ENCODE results near the gene HNRNPH1. TPM values are rescaled to one million over a fixed set of nuclear protein-coding genes. Genes with fewer than 3 reads are reported as not detected.

The HNRNPH1 gene
- total RNA-seq, 1 donor from 2014 or later = 348 TPM

DNA sequence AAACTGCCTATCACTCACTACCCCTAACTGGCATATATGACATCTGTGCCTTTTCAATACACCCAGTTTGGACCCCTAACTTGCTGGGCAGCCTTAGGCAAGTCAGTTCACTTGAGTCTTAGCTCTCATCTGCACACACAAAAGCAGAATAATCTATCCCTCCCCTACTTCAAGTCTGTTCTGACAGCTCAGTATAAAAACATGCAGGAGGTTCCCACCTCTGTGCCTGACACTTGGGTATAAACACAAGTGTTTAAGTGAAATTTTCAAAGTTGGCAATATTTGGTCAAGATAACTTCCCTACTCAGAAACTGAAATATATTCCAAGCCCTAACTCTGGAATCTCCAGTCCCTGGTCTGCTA is 12.6 kb downstream of the HNRNPH1 start:
- peak overlapping the region; percentile 61 for H3K27ac Mint-ChIP-seq (ENCODE audit: unreplicated experiment)
- H3K9me3 Mint-ChIP-seq (ENCODE audit: low read depth) = no peaks in the 10 kb centered on the region
- peaks cover 52% of the 10 kb centered on the region for H3K36me3 Mint-ChIP-seq (ENCODE audit: low read depth)
- TF ChIP-seq, protein P1, sequence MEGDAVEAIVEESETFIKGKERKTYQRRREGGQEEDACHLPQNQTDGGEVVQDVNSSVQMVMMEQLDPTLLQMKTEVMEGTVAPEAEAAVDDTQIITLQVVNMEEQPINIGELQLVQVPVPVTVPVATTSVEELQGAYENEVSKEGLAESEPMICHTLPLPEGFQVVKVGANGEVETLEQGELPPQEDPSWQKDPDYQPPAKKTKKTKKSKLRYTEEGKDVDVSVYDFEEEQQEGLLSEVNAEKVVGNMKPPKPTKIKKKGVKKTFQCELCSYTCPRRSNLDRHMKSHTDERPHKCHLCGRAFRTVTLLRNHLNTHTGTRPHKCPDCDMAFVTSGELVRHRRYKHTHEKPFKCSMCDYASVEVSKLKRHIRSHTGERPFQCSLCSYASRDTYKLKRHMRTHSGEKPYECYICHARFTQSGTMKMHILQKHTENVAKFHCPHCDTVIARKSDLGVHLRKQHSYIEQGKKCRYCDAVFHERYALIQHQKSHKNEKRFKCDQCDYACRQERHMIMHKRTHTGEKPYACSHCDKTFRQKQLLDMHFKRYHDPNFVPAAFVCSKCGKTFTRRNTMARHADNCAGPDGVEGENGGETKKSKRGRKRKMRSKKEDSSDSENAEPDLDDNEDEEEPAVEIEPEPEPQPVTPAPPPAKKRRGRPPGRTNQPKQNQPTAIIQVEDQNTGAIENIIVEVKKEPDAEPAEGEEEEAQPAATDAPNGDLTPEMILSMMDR (IDR thresholded peaks at IDR 0.05) = no peak
- no peak for DNase-seq (ENCODE audit: low spot score)
- no peaks in the 10 kb centered on the region for H3K27me3 Mint-ChIP-seq (ENCODE audit: low read depth)
- H3K4me1 Mint-ChIP-seq (ENCODE audit: low read depth) = peaks cover 40% of the 10 kb centered on the region
- no peak overlapping the region for H3K4me3 Mint-ChIP-seq (ENCODE audit: unreplicated experiment)

DNA sequence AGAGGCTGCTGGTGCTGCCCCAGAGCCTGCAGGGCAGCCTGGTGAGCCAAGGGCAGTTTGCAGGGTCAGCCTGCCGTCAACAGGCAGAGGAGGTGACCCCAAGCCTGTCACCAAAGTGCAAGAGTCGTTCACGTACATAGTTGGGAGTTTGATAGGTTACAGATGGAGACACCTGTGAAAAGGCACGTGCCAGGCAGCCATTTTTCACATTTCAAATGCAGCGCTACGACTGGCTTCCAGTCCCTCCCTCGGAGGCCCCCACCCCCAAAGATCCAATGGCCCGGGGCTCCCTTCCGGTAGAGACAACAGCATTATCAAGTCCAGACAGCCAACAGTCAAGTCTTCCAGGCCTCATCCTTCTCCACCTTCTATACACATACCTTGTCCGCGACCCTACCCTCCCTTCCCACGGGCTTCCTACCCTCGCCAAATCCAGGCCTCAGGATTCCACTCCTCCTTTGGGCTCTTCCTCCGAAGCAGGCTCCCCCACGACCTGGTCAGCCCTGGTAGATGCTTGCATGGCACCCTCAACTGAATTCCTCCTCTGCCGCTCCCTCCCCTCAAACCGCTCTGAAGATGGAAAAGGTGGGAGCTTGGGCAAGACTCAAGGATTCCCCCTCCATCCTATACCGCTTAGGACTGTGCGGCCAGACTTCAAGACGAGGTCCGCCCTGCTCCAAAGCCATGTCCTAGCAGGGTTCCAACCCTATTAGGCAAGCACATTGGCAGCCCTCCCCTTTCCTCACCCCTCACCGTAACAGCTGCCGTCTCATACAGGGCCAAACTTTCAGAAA is 13.2 kb downstream of the HNRNPH1 start:
- Mint-ChIP-seq H3K36me3 (ENCODE audit: low read depth) (peaks cover 48% of the 10 kb centered on the region), H3K9me3 (ENCODE audit: low read depth) (no peaks in the 10 kb centered on the region), H3K27me3 (ENCODE audit: low read depth) (no peaks in the 10 kb centered on the region), H3K4me3 (ENCODE audit: unreplicated experiment) (no peak overlapping the region), H3K4me1 (ENCODE audit: low read depth) (peaks cover 40% of the 10 kb centered on the region), H3K27ac (ENCODE audit: unreplicated experiment) (peak overlapping the region; percentile 61)
- TF ChIP-seq, protein P1 (IDR thresholded peaks at IDR 0.05) = no peak
- no peak for DNase-seq (ENCODE audit: low spot score)

DNA sequence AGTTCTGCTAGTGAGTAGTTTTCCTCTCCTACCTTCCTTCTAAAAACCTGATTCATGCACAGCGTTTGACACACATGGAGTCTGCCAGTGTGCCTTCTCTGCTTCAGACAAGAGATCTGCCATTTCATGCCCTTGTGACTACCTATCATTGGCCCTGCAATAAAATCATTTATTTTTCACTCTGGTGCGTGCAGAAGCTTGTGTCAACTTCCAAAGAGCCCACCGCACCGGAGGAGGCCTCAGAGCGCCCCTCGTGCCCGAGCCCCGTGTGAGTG is 13.7 kb downstream of the HNRNPH1 start:
- Mint-ChIP-seq H3K27ac (ENCODE audit: unreplicated experiment) (peak overlapping the region; percentile 28), H3K9me3 (ENCODE audit: low read depth) (no peaks in the 10 kb centered on the region), H3K36me3 (ENCODE audit: low read depth) (peaks cover 45% of the 10 kb centered on the region), H3K27me3 (ENCODE audit: low read depth) (no peaks in the 10 kb centered on the region), H3K4me1 (ENCODE audit: low read depth) (peaks cover 39% of the 10 kb centered on the region), H3K4me3 (ENCODE audit: unreplicated experiment) (no peak overlapping the region)
- TF ChIP-seq, protein P1 (IDR thresholded peaks at IDR 0.05) = no peak
- DNase-seq (ENCODE audit: low spot score) = no peak

DNA sequence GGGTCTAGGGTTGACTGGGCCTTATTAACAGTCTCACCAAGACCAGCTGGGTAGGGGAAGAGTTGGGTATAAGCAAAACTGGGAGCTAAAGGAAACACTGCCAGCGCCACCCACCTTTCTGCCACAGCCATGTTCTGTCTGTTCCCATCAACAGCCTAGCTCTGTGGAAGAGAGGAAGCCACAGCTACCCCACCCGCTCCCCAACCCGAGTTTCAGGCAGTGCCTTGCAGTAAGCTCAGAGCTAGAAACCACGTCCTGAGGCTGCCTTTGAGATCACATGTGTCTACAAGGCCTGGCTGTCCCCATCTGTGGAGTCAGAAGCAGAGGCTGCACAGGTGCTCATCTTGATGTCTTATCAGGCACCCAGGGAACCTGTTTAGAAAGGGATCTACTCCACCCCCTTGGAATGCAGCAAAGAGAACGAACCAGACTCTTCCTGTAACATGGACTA is 15.3 kb downstream of the HNRNPH1 start:
- no peak overlapping the region for H3K4me3 Mint-ChIP-seq (ENCODE audit: unreplicated experiment)
- DNase-seq (ENCODE audit: low spot score) = no peak
- TF ChIP-seq, protein P1 (IDR thresholded peaks at IDR 0.05) = no peak
- peaks cover 33% of the 10 kb centered on the region for H3K36me3 Mint-ChIP-seq (ENCODE audit: low read depth)
- peak overlapping the region; percentile 66 for H3K27ac Mint-ChIP-seq (ENCODE audit: unreplicated experiment)
- H3K9me3 Mint-ChIP-seq (ENCODE audit: low read depth) = no peaks in the 10 kb centered on the region
- H3K4me1 Mint-ChIP-seq (ENCODE audit: low read depth) = peaks cover 29% of the 10 kb centered on the region
- H3K27me3 Mint-ChIP-seq (ENCODE audit: low read depth) = no peaks in the 10 kb centered on the region

DNA sequence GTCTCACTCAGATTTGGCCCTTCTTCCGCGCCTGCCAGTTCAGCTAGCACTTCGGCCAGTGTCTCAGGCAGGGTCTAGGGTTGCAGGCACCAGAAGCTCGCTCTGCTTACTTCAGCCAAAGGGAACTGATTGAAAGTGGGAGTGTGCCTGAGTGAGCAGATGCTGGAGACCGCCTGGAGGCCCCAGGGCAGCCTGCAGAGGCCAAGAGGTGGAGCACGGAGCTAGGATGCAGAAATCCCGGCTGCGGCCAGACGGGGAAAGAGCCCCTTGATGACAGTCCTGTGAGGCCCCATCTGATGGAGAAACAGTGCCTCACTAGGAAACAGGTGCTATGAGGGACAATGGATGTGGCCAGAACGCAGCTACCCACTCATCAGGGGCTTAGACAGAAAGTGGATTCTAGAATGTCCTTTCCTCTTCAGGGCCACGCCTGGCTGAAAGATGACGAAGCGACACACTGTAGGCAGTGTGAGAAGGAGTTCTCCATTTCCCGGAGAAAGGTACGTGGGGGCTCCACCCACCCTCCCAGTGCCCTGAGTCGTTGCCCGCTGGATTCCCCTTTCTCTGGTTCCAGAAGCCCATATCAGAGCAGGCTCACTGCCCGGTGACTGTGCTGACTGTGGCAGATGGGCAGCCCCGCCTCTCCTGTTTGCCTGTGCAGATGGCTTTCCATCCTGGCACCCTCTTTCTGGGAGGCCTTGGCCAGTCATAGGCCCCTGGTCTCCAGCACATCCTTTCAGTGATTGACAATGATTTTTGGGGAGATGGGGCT is 16.1 kb downstream of the HNRNPH1 start:
- Mint-ChIP-seq H3K9me3 (ENCODE audit: low read depth) (no peaks in the 10 kb centered on the region), H3K27me3 (ENCODE audit: low read depth) (no peaks in the 10 kb centered on the region), H3K4me3 (ENCODE audit: unreplicated experiment) (no peak overlapping the region), H3K27ac (ENCODE audit: unreplicated experiment) (peak overlapping the region; percentile 66), H3K36me3 (ENCODE audit: low read depth) (peaks cover 29% of the 10 kb centered on the region), H3K4me1 (ENCODE audit: low read depth) (peaks cover 21% of the 10 kb centered on the region)
- TF ChIP-seq, protein P1 (IDR thresholded peaks at IDR 0.05) = no peak
- DNase-seq (ENCODE audit: low spot score) = no peak
